ENCODE data around the gene EPC2. TPM values are rescaled to one million over a fixed set of nuclear protein-coding genes. Genes with fewer than 3 reads are reported as not detected.

Gene EPC2
- total RNA-seq (2022; extraction: Qiagen RNA extraction), result 9.8 to 10.7 TPM (median 10.1 TPM) in 5 replicates

GRCh38 chr2:148643998-148644882 lies at the start of gene EPC2:
TSS of gene EPC2 (plus strand) at chr2:148644751. CDS start at chr2:148645018, 267 bp downstream.

Other genes with a start within 250 kb of the EPC2 start
- 0.27 to 0.43 TPM (median 0.31 TPM) in 5 replicates for gene KIF5C, start 230.5 kb downstream of the EPC2 start, total RNA-seq (2022; extraction: Qiagen RNA extraction)

Measured in A549 treated with CORT108297 at 1 μM for 4 hours (cell line).